ENCODE data around the gene ENO3.

ENO3 gene

GRCh38 chr17:4944163-4944553 is 6.8 kb upstream of the ENO3 start:
- Histone ChIP-seq H3K27ac (ENCODE audit: low read depth, low read length) (peak overlapping the region; percentile 49), H3K4me1 (ENCODE audit: control insufficient read depth in 1 of 2, insufficient read depth in 2 of 2, low read length in 2 of 2) (peaks cover 53 to 67% of the 10 kb centered on the region in 2 donors), H3K9me3 (ENCODE audit: control insufficient read depth in 1 of 2, low read length in 2 of 2) (no peaks in the 10 kb centered on the region), H3K9ac (ENCODE audit: low read depth in 1 of 2, low read length in 2 of 2) (no peak overlapping the region), H3K27me3 (ENCODE audit: control insufficient read depth in 1 of 2, insufficient read depth in 2 of 2, low read length in 2 of 2) (no peaks in the 10 kb centered on the region), H3K36me3 (ENCODE audit: control insufficient read depth in 1 of 2, insufficient read depth in 2 of 2, low read length in 2 of 2) (peaks cover 25 to 41% of the 10 kb centered on the region in 2 donors), H3K4me3 (ENCODE audit: low read depth in 1 of 2, low read length in 2 of 2) (peak overlapping the region; percentile 18 to 34)

GRCh38 chr17:4944554-4945175 is 6.3 kb upstream of the ENO3 start:
- Histone ChIP-seq H3K36me3 (ENCODE audit: control insufficient read depth in 1 of 2, insufficient read depth in 2 of 2, low read length in 2 of 2) (peaks cover 25 to 41% of the 10 kb centered on the region in 2 donors), H3K4me3 (ENCODE audit: low read depth in 1 of 2, low read length in 2 of 2) (peak overlapping the region; percentile 34 to 98), H3K27ac (ENCODE audit: low read depth, low read length) (peak overlapping the region; percentile 49), H3K9ac (ENCODE audit: low read depth in 1 of 2, low read length in 2 of 2) (peak overlapping the region; percentile 20 to 99), H3K27me3 (ENCODE audit: control insufficient read depth in 1 of 2, insufficient read depth in 2 of 2, low read length in 2 of 2) (no peaks in the 10 kb centered on the region), H3K4me1 (ENCODE audit: control insufficient read depth in 1 of 2, insufficient read depth in 2 of 2, low read length in 2 of 2) (peaks cover 53 to 64% of the 10 kb centered on the region in 2 donors), H3K9me3 (ENCODE audit: control insufficient read depth in 1 of 2, low read length in 2 of 2) (no peaks in the 10 kb centered on the region)

GRCh38 chr17:4945176-4945943 is 5.6 kb upstream of the ENO3 start:
- H3K4me3 ChIP-seq (ENCODE audit: low read depth in 1 of 2, low read length in 2 of 2) = peak overlapping the region; percentile 63 to 98
- no peaks in the 10 kb centered on the region for H3K27me3 ChIP-seq (ENCODE audit: control insufficient read depth in 1 of 2, insufficient read depth in 2 of 2, low read length in 2 of 2)
- H3K9me3 ChIP-seq (ENCODE audit: control insufficient read depth in 1 of 2, low read length in 2 of 2) = no peaks in the 10 kb centered on the region
- peak overlapping the region; percentile 49 for H3K27ac ChIP-seq (ENCODE audit: low read depth, low read length)
- peaks cover 25 to 41% of the 10 kb centered on the region in 2 donors for H3K36me3 ChIP-seq (ENCODE audit: control insufficient read depth in 1 of 2, insufficient read depth in 2 of 2, low read length in 2 of 2)
- peak overlapping the region; percentile 32 to 99 for H3K9ac ChIP-seq (ENCODE audit: low read depth in 1 of 2, low read length in 2 of 2)
- H3K4me1 ChIP-seq (ENCODE audit: control insufficient read depth in 1 of 2, insufficient read depth in 2 of 2, low read length in 2 of 2) = peaks cover 55 to 67% of the 10 kb centered on the region in 2 donors

GRCh38 chr17:4945944-4946280 is 5.0 kb upstream of the ENO3 start:
- H3K27ac ChIP-seq (ENCODE audit: low read depth, low read length) = peak overlapping the region; percentile 44
- peaks cover 25 to 41% of the 10 kb centered on the region in 2 donors for H3K36me3 ChIP-seq (ENCODE audit: control insufficient read depth in 1 of 2, insufficient read depth in 2 of 2, low read length in 2 of 2)
- H3K9me3 ChIP-seq (ENCODE audit: control insufficient read depth in 1 of 2, low read length in 2 of 2) = no peaks in the 10 kb centered on the region
- H3K9ac ChIP-seq (ENCODE audit: low read depth in 1 of 2, low read length in 2 of 2) = peak overlapping the region; percentile 70 to 99
- H3K27me3 ChIP-seq (ENCODE audit: control insufficient read depth in 1 of 2, insufficient read depth in 2 of 2, low read length in 2 of 2) = no peaks in the 10 kb centered on the region
- peaks cover 60 to 69% of the 10 kb centered on the region in 2 donors for H3K4me1 ChIP-seq (ENCODE audit: control insufficient read depth in 1 of 2, insufficient read depth in 2 of 2, low read length in 2 of 2)
- peak overlapping the region; percentile 98 to 99 for H3K4me3 ChIP-seq (ENCODE audit: low read depth in 1 of 2, low read length in 2 of 2)

GRCh38 chr17:4946312-4946976 is 4.5 kb upstream of the ENO3 start:
- H3K4me3 ChIP-seq (ENCODE audit: low read depth in 1 of 2, low read length in 2 of 2) = peak overlapping the region; percentile 98 to 99

GRCh38 chr17:4947010-4947410 is 3.9 kb upstream of the ENO3 start:
- peak overlapping the region; percentile 44 for H3K27ac ChIP-seq (ENCODE audit: low read depth, low read length)
- H3K9me3 ChIP-seq (ENCODE audit: control insufficient read depth in 1 of 2, low read length in 2 of 2) = no peaks in the 10 kb centered on the region
- H3K4me3 ChIP-seq (ENCODE audit: low read depth in 1 of 2, low read length in 2 of 2) = peak overlapping the region; percentile 98 to 99
- peaks cover 25 to 41% of the 10 kb centered on the region in 2 donors for H3K36me3 ChIP-seq (ENCODE audit: control insufficient read depth in 1 of 2, insufficient read depth in 2 of 2, low read length in 2 of 2)
- peaks cover 54 to 67% of the 10 kb centered on the region in 2 donors for H3K4me1 ChIP-seq (ENCODE audit: control insufficient read depth in 1 of 2, insufficient read depth in 2 of 2, low read length in 2 of 2)
- H3K27me3 ChIP-seq (ENCODE audit: control insufficient read depth in 1 of 2, insufficient read depth in 2 of 2, low read length in 2 of 2) = no peaks in the 10 kb centered on the region
- peak overlapping the region; percentile 70 to 99 for H3K9ac ChIP-seq (ENCODE audit: low read depth in 1 of 2, low read length in 2 of 2)

More at GRCh38 chr17:4946312-4946976, 4.5 kb upstream of the ENO3 start:
- peak overlapping the region; percentile 44 for H3K27ac ChIP-seq (ENCODE audit: low read depth, low read length)
- H3K9ac ChIP-seq (ENCODE audit: low read depth in 1 of 2, low read length in 2 of 2) = peak overlapping the region; percentile 70 to 99
- no peaks in the 10 kb centered on the region for H3K27me3 ChIP-seq (ENCODE audit: control insufficient read depth in 1 of 2, insufficient read depth in 2 of 2, low read length in 2 of 2)
- peaks cover 25 to 41% of the 10 kb centered on the region in 2 donors for H3K36me3 ChIP-seq (ENCODE audit: control insufficient read depth in 1 of 2, insufficient read depth in 2 of 2, low read length in 2 of 2)
- no peaks in the 10 kb centered on the region for H3K9me3 ChIP-seq (ENCODE audit: control insufficient read depth in 1 of 2, low read length in 2 of 2)
- peaks cover 60 to 69% of the 10 kb centered on the region in 2 donors for H3K4me1 ChIP-seq (ENCODE audit: control insufficient read depth in 1 of 2, insufficient read depth in 2 of 2, low read length in 2 of 2)

GRCh38 chr17:4947411-4948165 is 3.3 kb upstream of the ENO3 start:
- no peaks in the 10 kb centered on the region for H3K27me3 ChIP-seq (ENCODE audit: control insufficient read depth in 1 of 2, insufficient read depth in 2 of 2, low read length in 2 of 2)
- H3K4me1 ChIP-seq (ENCODE audit: control insufficient read depth in 1 of 2, insufficient read depth in 2 of 2, low read length in 2 of 2) = peaks cover 49 to 62% of the 10 kb centered on the region in 2 donors
- no peaks in the 10 kb centered on the region for H3K9me3 ChIP-seq (ENCODE audit: control insufficient read depth in 1 of 2, low read length in 2 of 2)
- peaks cover 19 to 37% of the 10 kb centered on the region in 2 donors for H3K36me3 ChIP-seq (ENCODE audit: control insufficient read depth in 1 of 2, insufficient read depth in 2 of 2, low read length in 2 of 2)
- peak overlapping the region; percentile 99 for H3K27ac ChIP-seq (ENCODE audit: low read depth, low read length)
- H3K9ac ChIP-seq (ENCODE audit: low read depth in 1 of 2, low read length in 2 of 2) = peak overlapping the region; percentile 99
- peak overlapping the region; percentile 98 to 99 for H3K4me3 ChIP-seq (ENCODE audit: low read depth in 1 of 2, low read length in 2 of 2)

- no peaks in the 10 kb centered on the region for H3K9me3 ChIP-seq (ENCODE audit: control insufficient read depth in 1 of 2, low read length in 2 of 2)
- H3K4me1 ChIP-seq (ENCODE audit: control insufficient read depth in 1 of 2, insufficient read depth in 2 of 2, low read length in 2 of 2) = peaks cover 41 to 55% of the 10 kb centered on the region in 2 donors
- no peaks in the 10 kb centered on the region for H3K27me3 ChIP-seq (ENCODE audit: control insufficient read depth in 1 of 2, insufficient read depth in 2 of 2, low read length in 2 of 2)
- peak within 1 kb of the TSS; percentile 98 to 99 for H3K4me3 ChIP-seq (ENCODE audit: low read depth in 1 of 2, low read length in 2 of 2)
- peak within 1 kb of the TSS; percentile 99 for H3K27ac ChIP-seq (ENCODE audit: low read depth, low read length)
- peaks cover 11 to 29% of the 10 kb centered on the region in 2 donors for H3K36me3 ChIP-seq (ENCODE audit: control insufficient read depth in 1 of 2, insufficient read depth in 2 of 2, low read length in 2 of 2)
- H3K9ac ChIP-seq (ENCODE audit: low read depth in 1 of 2, low read length in 2 of 2) = peak within 1 kb of the TSS; percentile 99
Measured at GRCh38 chr17:4948166-4948930, 2.6 kb upstream of the ENO3 start, which contains the start of gene PFN1. PFN1 (minus strand) TSS chr17:4948530; CDS start chr17:4948394, 136 bp downstream.

GRCh38 chr17:4948931-4949320 is 2.0 kb upstream of the ENO3 start:
- peaks cover 39 to 49% of the 10 kb centered on the region in 2 donors for H3K4me1 ChIP-seq (ENCODE audit: control insufficient read depth in 1 of 2, insufficient read depth in 2 of 2, low read length in 2 of 2)
- H3K9me3 ChIP-seq (ENCODE audit: control insufficient read depth in 1 of 2, low read length in 2 of 2) = no peaks in the 10 kb centered on the region
- H3K9ac ChIP-seq (ENCODE audit: low read depth in 1 of 2, low read length in 2 of 2) = peak overlapping the region; percentile 79 to 83
- H3K4me3 ChIP-seq (ENCODE audit: low read depth in 1 of 2, low read length in 2 of 2) = peak overlapping the region; percentile 82 to 99
- H3K27me3 ChIP-seq (ENCODE audit: control insufficient read depth in 1 of 2, insufficient read depth in 2 of 2, low read length in 2 of 2) = no peaks in the 10 kb centered on the region
- H3K27ac ChIP-seq (ENCODE audit: low read depth, low read length) = peak overlapping the region; percentile 99
- H3K36me3 ChIP-seq (ENCODE audit: control insufficient read depth in 1 of 2, insufficient read depth in 2 of 2, low read length in 2 of 2) = peaks cover 9 to 23% of the 10 kb centered on the region in 2 donors
